CD4-positive, alpha-beta T cell treated with Interleukin-4 for 1 hour (primary cell): Measurements from ENCODE around the gene ELL2.
A peak's percentile ranks its signal among the peaks of the same experiment; 100 is the strongest.

Source experiments
- DNase-seq, 2 donors: peaks; one replicate each; pipeline ENCODE4 v3.0.0-alpha.2; 2020 to 2022

The ELL2 gene

DNA sequence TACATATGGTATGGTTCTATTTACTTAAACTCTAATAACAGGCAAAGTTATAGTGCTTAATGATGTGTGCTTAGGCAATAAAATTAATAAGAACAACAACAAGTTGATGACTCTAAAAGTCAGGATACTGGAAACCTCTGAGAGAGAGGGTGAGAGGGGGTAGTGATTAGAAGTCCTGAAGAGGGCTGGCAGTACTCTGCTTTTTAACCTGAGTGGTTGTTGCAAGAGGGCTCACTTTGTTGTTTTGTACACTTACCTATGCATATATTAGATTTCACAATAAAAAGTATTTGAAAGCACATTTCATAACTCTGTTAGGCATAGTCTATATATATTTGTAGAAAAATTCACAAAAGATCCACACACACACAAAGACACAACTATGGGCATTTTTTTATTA is 21.4 kb upstream of the ELL2 start:
- DNase-seq, result no peak

DNA sequence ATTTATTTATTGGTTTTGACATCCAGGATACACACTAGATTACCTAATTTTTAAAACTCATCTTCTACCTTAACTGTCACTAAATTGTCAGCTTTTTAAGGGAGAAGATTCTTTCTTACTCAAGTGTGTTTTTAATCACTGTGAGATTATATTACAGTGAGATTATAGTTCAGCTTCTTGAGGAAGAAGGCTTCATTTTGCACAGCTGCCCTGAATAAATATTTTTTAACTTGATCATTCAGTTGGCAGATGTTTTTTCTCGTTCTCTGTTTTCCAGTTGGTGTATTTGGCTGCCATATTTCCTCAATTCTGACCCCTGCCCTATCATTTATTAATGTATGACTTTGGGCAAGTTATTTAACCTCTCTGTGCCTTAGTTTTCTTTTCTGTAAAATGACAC is 15.0 kb upstream of the ELL2 start:
- DNase-seq, result no peak

DNA sequence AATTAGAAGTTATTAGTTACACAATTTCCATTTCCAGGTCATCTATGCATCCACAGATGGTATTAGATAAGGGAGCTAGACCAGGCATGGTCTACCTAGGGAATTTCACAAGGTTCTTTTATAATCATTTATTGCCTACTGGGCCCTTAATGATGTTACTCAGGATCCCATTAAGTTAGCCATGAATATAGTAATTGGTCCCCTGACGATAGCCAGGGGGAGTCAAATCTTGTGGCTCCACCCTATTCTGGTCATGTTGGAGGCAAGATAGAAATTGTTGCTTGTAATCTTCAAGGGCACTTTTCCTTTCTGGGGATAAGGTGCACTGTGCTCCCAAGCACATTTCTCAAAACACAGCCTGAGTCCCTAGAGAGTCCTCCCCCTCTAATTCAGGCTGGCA is 14.1 kb upstream of the ELL2 start:
- DNase-seq, result no peak

DNA sequence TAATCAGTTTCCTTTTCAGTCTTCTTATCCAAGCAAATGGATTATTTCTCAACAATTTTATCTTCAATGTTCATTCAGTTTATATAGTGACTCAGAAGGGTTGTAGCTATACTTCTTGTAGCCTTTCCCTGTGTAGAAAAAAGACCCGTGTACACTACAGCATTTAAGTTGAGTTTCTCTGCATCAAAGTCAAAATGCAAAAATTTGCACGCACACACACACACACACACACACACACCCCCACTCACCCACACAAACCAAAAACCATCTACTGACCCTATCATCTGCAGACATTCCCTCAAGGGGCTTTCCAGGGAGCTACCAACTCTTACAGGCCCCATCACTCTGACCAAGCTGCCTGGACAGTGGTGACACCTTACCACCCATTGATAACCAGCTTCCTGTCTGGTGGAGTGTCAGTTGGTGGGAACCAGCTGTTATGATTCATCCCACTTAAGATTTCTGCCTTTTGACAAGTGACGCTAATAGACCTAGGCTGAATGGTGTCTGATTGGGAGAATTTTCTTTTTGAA is 12.2 kb upstream of the ELL2 start:
- DNase-seq, result peak; percentile 54

DNA sequence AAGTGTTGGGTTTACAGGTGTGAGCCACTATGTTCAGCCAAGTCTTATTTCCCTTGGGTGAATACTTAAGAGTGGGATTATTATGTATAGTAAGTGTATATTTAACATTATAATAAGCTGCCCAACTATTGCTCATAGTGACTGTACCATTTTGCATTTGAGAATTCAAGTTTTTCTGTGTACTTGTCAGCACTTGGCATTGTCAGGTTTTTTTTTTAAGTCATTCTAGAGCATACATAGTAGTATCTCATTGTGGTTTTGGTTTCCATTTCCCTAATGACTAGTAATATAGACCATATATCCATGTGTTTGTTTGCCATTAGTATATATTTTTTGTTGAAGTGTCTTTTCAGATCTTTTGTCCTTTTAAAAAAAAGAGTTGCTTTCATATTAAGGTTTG is 10.5 kb upstream of the ELL2 start:
- DNase-seq, result no peak

DNA sequence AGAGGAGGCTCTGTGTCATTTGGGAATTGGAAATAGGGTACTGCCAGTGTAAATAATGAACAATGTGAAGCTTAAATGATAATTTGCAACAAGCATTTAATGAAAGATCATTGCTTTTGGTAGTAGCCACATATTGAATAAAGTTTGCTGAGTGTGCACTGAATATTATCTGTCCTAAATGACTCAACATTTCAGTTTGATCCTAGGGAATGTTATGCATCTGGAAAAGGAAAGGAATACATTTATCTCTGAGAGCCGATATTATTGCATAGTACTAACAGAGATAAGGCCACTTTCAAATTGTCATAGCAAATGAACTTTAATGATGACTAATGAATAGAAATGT is 8.7 kb upstream of the ELL2 start:
- no peak for DNase-seq

DNA sequence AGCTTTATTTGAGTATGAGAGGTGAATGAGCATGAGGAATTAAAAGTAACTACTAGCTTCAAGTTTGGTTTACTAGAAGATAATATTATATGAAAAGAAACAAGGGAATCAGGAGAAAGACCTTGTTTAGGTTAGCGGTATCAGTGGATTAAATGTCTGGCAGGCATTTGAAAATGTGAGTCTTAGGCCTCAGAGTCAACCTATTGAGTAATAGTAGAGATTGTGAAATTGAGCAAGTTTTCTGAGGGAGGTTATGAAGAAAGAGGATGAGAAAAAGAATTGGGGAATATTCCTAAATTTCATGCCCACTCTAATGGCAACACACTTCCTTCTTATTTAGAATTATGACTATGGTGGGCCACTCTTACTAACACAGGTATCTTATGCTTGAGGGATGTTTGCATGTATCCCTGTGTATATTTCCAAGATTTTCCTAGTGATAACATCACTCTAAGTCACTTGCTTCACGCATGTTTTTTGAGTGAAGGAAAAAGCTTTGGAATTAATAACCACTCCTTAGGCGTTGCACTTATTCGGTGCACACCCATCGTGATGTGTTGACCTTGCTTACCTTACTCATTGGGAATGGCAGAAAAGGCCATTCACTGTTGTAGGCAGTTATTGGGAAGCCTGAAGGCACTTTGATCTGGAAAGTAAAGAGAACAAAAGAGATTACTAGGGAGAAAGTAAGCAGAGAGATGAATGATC is 8.2 kb upstream of the ELL2 start:
- no peak for DNase-seq

DNA sequence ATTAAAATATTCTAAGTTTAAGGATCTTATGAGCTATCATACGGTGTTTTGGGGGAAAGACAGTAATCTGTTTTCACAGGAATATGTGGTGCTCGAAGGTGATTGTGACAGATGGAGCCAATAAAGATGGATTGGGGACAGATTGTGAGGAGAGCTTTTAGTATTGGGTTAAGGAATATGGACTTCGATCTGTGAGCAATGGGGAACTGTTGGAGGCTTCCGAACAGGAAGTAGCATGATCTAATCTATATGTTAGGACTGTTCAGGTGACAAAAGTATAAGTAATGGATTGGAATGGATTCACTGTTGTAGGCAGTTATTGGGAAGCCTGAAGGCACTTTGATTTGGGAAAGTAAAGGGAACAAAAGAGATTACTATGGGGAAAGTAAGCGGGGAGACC is 7.4 kb upstream of the ELL2 start:
- no peak for DNase-seq

DNA sequence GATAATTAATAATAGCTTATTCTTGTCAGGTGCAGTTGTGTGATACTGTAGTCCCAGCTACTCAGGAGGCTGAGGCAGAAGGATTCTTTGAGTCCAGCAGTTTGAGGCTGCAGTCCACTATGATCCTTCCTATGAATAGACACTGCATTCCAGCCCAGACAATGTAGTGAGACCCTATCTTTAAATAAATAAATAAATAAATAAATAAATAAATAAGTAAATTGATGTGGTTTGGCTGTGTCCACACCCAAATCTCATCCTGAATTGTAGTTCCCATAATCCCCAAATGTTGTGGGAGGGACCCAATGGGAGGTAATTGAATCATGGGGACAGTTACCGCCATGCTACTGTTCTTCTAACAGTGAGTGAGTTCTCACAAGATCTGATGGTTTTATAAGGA is 5.6 kb upstream of the ELL2 start:
- no peak for DNase-seq

DNA sequence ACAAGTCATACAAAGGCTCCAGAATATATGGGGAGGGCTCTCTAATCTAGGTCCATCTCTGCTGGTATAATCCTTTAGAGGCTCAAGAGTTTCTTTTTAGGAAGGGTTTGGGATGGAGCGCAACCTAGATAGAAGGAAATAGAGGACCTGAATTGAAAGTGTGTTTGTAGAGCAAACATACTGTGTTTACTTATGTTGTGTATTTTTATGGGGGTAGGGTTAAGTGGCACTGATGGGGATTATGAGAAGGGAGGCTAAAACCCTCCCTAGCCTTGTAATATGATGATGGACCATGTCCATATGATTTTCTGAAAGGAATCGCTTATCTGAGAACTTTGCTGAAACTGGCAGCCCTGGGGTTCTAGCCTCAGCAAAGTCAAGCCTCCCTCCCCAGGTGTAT is 4.4 kb upstream of the ELL2 start:
- DNase-seq, result no peak

DNA sequence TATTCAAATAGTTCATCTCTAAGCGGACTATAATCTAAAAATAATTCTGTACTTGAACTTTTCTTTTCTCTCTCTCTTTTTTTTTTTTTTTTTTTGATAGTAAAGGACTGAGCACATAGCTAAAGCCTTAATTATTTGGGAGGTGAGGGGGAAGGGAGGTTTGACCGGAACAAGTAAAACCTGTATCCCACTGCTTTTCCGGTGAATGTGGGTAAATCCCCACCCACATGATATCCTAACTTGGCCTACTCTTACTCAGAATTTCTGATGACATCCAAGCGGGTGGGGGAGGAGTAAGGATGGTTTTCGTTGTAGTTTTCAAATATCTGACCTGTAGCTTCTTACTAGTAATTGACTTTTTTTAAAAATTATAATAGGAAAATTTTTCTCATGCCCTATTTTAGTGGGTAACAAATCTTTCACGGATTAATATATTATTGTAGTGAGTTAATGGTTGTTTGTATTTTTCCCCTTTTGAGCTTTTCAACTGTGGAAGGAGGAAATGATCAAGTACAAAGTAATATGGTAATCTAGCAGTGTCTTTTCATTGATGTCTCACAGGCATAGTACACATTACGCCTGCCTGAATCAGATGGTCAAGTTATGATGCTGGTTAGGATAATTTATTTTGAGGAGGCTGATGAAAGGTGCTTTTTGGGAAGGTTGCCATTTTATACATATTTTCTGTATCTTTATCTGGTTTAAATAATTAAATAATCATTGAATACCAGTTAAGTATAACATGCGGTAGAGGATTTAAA is 2.2 kb upstream of the ELL2 start:
- peak in 1 of 2 donors; percentile 29 for DNase-seq

DNA sequence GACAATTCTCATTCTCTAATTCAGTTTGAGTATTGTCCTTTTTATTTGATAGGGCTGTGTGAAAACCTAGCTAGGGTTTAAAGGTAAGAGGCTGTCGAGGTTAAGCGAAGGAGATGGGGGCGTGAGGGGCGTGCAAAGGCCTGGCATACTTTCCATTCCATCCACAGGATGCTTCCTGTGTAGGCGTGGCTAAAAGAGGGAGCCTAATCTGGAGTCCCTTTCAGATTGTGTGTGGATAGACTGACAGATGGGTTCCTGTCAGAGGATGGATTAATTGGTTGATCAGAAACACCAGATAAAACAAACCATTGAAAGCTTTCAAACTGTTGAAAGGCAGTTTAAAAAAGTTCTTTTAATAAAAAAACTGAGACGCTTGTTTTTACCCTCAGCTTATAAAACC is 1.1 kb upstream of the ELL2 start:
- DNase-seq, result no peak

DNA sequence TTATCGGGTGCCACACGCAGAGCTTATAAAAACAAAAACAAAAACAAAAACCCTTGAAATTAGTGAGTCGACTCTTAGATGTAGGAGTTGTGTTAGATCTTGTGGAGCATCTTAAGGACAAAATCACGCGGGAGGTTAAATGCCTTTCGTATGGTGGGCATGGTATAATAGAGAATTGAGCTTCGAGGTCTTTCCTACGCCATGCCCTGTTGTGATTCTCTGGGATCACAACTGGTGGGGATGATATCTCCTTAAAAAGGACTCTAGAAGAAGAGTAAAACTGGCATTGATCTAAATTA is 773 bp upstream of the ELL2 start:
- DNase-seq, result no peak

DNA sequence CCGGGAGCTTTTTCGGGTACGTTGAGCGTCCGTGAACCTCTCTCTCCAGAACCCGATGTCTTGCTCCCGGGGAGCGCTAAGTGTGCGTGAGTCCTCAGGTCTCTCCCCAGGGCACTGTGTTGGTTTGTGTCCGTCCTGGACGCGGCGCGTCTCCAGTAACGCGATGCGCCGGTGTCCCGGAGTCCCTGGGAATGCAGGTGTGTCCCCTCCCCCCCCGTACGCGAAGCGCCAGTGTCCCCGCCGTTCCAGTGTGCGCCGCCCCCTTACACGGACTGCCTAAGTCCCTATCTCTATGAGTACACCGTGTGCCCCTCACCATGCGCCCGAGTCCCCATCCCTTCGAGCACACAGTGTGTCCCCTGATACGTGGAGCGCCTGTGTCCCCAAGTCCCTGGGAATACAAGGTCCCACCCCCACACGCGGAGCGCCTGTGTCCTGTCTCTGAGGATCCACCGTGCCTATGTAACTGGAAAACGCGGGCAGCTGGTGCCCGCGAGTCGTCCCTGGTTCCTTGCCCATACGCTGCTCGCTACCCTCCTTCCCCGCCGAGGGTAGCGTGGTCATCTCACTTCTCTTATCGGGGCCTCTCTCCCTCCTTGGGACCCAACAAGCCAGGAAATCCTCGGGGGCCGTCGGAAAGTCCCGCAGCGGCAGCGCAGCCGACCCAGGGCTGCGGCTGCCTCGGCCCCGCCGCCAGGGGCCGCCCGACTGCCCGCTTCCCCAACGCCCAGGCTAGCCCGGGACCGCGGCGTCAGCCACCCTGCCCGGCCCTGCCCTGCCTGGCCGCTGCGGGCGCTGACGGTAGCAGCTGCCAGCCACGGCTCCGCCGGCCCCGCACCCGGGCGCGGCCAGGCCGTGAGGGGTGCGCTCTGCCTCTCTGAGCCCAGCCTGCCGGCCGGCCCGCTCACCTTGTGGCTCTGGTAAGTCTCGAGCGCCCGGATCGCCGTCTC is 709 bp downstream of the ELL2 start:
- DNase-seq, result peak; percentile 77 to 83

DNA sequence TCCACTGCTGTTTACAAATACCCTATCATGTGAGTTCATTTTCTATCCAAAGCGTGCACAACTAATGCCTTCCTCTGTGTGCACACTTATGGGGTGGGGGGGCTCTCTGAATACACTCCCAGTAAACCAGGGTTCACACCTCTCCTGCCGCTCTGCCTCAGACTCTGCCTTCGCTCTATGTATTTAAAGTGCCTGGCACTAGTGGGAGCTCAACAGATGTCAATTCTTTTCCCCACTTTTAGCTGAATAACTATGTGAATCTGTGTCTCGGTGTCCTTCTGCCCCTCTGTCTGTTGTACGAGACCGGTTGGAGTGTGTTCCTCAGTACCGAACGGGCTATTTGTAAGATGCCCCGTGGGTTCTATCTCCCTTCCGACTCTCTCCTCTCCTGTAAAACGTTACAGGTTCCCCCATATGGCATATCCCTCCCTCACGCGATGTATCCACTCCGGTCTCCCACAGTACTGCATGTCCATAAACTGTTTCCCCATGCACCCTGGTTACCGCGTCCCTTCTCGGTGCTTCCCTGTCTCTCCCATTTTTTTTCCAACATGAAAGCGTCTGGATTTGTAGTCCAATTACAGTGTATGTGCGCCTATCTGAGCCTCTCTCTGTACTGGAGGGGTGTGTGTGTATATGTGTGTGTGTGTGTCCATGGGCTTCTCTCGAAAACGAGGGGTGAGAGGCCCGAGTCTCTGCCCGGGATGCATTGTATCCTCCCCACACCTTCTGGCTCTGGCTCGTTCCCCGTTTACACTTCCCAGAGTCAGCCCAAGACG is 1.6 kb downstream of the ELL2 start:
- no peak for DNase-seq

DNA sequence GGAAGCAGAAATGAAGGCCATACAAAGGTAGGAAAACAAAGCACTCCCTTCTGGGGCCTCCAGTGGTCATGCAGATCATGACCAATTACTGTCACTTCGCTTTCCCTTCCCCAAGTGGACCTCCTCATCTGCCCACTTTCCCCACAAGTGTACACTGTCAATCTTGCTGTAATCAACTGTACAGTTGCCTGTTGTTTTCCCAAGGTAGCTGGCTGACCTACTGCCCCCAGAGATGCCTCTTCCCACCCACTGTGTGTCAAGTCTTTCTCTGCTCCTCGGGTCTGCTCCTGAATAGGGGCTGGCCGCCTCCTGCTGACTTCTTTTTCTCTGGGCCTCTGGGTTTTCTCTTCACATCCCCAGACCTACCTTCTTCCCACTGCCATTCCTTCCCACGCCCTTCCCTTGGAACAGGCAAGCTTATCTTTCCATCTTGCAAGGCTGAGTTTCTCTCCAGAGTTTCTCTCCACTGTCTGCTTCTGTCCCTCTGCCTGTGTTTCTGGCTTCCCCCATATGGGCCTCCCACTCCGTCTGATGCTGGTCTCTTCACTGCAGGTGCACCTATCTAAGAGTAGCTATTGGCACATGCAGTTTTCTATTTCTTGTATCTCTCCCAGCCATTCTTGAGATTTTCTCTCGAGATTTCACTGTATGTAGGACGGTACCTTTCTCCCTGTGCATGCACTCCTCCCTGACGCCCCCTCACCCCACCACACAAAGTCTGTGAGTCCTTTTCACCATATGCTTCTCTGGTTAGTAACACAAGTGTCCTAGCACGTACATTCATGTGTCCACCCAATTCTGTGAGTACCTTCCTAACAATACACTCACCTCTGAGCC is 2.4 kb downstream of the ELL2 start:
- DNase-seq, result no peak

DNA sequence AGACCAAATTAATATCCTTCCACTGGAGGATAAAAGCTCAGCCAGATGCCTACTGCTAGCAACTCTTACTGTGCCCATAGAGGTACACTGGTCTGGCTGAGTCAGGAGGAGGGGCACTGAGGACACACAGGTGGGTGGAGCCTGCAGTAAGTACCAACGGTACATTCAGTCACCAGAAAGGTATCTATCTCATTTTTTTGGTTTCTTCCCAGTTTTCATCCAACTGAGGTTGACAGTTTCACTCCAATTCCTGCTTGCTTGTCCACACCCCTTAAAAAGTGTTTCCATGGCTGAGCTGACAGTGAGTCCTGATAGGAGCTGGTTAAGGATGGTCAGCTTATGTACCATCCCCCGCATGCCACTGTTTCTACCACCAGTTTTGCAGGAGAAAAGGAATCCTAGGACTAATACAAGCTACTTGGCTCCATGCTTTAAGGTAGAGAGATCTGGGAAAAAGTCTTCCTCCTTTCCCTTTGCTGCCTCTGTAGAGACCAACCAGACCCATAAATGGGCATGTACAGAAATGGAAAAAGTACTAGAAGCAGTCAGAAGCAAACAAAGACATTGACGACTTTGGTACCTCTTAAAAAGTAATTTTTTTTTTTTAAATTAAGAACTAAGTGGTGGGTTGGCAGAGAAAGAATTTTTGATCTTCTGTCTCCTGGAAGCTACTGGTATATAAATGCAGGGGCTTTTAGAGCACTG is 3.2 kb downstream of the ELL2 start:
- DNase-seq, result no peak

DNA sequence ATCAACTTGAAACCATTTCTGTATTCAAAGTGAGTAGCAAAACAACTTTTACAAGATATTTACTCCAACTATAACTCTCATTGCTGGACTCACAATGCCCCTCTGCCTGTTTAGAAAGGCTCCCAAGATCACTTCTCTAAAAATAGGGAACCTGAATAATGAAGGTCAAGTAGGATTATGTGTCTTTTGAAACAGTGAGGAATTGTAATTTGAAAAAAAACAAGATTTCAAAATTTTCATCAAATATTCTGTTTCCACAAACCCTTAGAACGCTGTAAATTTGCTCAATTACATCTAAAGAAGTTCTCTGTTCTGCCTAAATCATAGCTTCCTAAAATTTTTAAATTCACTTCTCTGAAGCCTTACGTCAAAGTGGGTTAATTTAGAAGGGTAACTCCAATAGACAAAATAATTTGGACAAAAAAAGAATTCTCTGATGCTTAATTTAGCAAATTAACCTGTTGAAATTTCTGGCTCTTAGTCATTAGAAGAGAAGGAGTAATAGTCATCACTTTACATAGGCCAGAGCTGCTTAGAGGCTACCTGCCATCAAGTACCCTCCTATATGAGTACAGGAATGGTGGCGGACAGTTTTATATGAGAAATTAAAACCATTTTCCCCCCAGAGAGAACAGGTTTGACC is 4.0 kb downstream of the ELL2 start:
- DNase-seq, result no peak

DNA sequence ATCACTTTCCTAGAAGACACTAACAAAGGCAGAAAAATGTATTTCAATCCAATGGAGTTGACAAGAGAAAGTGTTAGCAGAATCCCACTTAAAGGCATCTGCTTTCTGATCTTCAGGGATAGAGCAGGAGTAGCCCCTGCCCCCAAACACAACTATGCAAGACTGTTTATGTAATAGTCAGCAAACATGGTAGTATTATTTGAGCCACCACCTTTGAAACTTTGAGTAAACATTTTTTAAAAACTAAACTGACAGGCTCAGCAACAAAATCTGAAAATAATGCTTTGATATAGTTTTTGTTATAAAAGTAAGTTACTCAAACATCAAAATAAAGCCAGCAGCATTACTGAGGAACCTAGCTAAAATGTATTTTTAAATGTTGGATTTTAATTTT is 4.8 kb downstream of the ELL2 start:
- DNase-seq, result no peak

DNA sequence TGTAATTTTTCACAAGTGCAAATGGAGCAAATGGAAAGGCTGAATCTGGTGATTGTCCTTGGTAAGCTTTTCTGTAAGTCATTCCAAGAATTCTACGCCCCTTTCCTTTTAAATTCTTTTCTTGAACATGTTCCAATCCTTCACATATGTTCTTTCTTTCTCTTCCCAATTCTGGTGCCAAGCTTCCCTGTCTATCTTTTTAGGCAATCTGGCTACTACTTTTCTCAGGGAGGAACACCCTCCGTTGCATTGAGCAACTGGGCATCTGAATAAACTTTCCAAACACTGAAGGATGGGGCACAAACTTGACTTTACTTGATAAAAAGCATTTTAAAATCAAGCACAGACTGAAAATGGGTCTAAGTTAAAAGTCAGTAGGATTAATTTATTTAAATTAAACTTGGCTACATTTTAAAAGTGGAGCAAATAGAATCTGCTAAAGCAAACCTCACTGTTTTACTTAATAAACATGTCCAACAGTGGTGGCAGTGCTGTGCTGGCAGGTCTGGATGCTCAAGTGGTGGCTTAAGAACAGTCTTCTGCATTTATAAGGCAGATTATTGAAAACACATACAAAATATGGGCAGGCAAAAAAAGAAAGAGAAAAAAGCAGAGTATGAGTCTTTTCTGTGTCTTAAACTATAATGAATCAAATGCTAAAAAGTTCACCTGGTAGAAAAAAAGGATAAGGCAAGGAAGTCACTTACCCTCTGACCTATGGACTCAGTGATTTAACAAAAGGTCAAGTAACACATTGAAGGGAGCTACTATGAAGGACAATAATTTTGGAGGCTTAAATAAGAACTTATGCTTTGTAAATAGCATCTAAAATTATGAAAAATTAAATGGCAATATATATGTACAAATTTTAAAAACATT is 5.4 kb downstream of the ELL2 start:
- no peak for DNase-seq
